GM23248 (cell line): Measurements from ENCODE around the gene OSBPL6.

ENCODE experiments used
- EZH2 ChIP-seq: fragments of 200-600 bp; sonication (generic); IDR thresholded peaks from 2 replicates; pipeline ENCODE4 v1.6.1; 2018; ENCODE audit warnings: antibody characterized with exemption, mild to moderate bottlenecking; ENCODE audit not compliant: insufficient read depth, poor library complexity, severe bottlenecking
- EZH2phosphoT487 ChIP-seq: fragments of 200-600 bp; sonication (generic); IDR thresholded peaks from 2 replicates; pipeline ENCODE4 v1.6.1; 2018; ENCODE audit warnings: antibody characterized with exemption, moderate library complexity, mild to moderate bottlenecking, low read depth; ENCODE audit not compliant: insufficient read depth

- TF ChIP-seq EZH2 (no peak), EZH2phosphoT487 (no peak)
These were observed 221.7 kb downstream of the OSBPL6 start for GRCh38 chr2:178415979-178416378.
